Peyer's patch (tissue), 4 donors: ENCODE measurements around the gene ADSS2. TPM values are rescaled to one million over a fixed set of nuclear protein-coding genes. Genes with fewer than 3 reads are reported as not detected.
A peak's percentile ranks its signal among the peaks of the same experiment; 100 is the strongest.
"Not testable (repeated sequence)": the region's sequence is repeated elsewhere in the genome, so short reads cannot be mapped to it uniquely, and the experiment has no call there.

Source experiments
- DNase-seq, 3 donors: peaks; one replicate each; pipeline ENCODE4 v3.0.0-alpha.2; 2017 to 2019
- H3K27ac ChIP-seq, 4 donors: fragments of 200-600 bp; sonication (generic); one replicate each; pipeline ENCODE4 v1.5.1; 2016 to 2019
- H3K27me3 ChIP-seq, 2 donors: fragments of 200-600 bp; sonication (generic); one replicate each; pipeline ENCODE4 v1.5.1; 2019
- H3K36me3 ChIP-seq, 3 donors: fragments of 200-600 bp; sonication (generic); one replicate each; pipeline ENCODE4 v1.5.1; 2016 to 2019
- H3K4me1 ChIP-seq, 4 donors: fragments of 200-600 bp; sonication (generic); one replicate each; pipeline ENCODE4 v1.5.1; 2016 to 2019
- H3K4me3 ChIP-seq, 4 donors: fragments of 200-600 bp; sonication (generic); 1 replicate in 3 of 4; 2 replicates in 1 of 4; pipeline ENCODE4 v1.5.1; 2016 to 2019; ENCODE audit warnings: mild to moderate bottlenecking in 1 of 4
- H3K9me3 ChIP-seq, 4 donors: fragments of 200-600 bp; sonication (generic); one replicate each; pipeline ENCODE4 v1.5.1; 2016 to 2019; ENCODE audit warnings: mild to moderate bottlenecking in 1 of 4
- POLR2A ChIP-seq, 2 donors: fragments of 450-650 bp; IDR thresholded peaks; one replicate each; pipeline ENCODE4 v1.5.1; 2017; ENCODE audit warnings: antibody characterized with exemption in 2 of 2, mild to moderate bottlenecking in 2 of 2, moderate library complexity in 2 of 2
- total RNA-seq, 4 donors: library from RNA; depleted of rRNA; stranded (reverse); fragments of >200 nt; gene quantifications; one replicate each; pipeline ENCODE4 v1.1.0, GENCODE V29; 2016
- TF ChIP-seq, protein P1 (sequence below), 6 experiments: fragments of 450-650 bp in 4 of 6; fragments of 200-600 bp in 2 of 6; sonication (generic) in 1 of 6; IDR thresholded peaks; one replicate each; pipeline ENCODE4 v1.5.1; 2017 to 2019; ENCODE audit warnings: antibody characterized with exemption in 6 of 6, mild to moderate bottlenecking in 3 of 6, moderate library complexity in 1 of 6

Gene ADSS2
- total RNA-seq, 4 donors from 2014 or later: 26.9 to 47.0 (median 30.4) TPM

- H3K4me3 ChIP-seq: no peak overlapping the region
- TF ChIP-seq, protein P1, sequence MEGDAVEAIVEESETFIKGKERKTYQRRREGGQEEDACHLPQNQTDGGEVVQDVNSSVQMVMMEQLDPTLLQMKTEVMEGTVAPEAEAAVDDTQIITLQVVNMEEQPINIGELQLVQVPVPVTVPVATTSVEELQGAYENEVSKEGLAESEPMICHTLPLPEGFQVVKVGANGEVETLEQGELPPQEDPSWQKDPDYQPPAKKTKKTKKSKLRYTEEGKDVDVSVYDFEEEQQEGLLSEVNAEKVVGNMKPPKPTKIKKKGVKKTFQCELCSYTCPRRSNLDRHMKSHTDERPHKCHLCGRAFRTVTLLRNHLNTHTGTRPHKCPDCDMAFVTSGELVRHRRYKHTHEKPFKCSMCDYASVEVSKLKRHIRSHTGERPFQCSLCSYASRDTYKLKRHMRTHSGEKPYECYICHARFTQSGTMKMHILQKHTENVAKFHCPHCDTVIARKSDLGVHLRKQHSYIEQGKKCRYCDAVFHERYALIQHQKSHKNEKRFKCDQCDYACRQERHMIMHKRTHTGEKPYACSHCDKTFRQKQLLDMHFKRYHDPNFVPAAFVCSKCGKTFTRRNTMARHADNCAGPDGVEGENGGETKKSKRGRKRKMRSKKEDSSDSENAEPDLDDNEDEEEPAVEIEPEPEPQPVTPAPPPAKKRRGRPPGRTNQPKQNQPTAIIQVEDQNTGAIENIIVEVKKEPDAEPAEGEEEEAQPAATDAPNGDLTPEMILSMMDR (IDR thresholded peaks at IDR 0.05): no peak
- TF ChIP-seq POLR2A (IDR thresholded peaks at IDR 0.05): no peak
- no peaks in the 10 kb centered on the region for H3K4me1 ChIP-seq
- no peaks in the 10 kb centered on the region for H3K9me3 ChIP-seq
- no peak overlapping the region for H3K27ac ChIP-seq
- H3K36me3 ChIP-seq: no peaks in the 10 kb centered on the region
- H3K27me3 ChIP-seq: no peaks in the 10 kb centered on the region
- peak in 2 of 3 donors; percentile 57 to 58 for DNase-seq
These were observed 82.3 kb downstream of the ADSS2 start for GRCh38 chr1:244369256-244370057.

GRCh38 chr1:244368279-244368678, 83.4 kb downstream of the ADSS2 start:
- DNase-seq: no peak
- Histone ChIP-seq H3K4me3 (no peak overlapping the region), H3K9me3 (no peaks in the 10 kb centered on the region), H3K4me1 (no peaks in the 10 kb centered on the region), H3K27me3 (no peaks in the 10 kb centered on the region), H3K27ac (no peak overlapping the region), H3K36me3 (no peaks in the 10 kb centered on the region)
- TF ChIP-seq, protein P1 (IDR thresholded peaks at IDR 0.05): no peak
- no peak for TF ChIP-seq POLR2A (IDR thresholded peaks at IDR 0.05)

- no peaks in the 10 kb centered on the region for H3K9me3 ChIP-seq
- H3K4me1 ChIP-seq: no peaks in the 10 kb centered on the region
- H3K36me3 ChIP-seq: no peaks in the 10 kb centered on the region
- no peak for TF ChIP-seq POLR2A (IDR thresholded peaks at IDR 0.05)
- TF ChIP-seq, protein P1 (IDR thresholded peaks at IDR 0.05): no peak
- no peaks in the 10 kb centered on the region for H3K27me3 ChIP-seq
- DNase-seq: no peak
- H3K4me3 ChIP-seq: no peak overlapping the region
- H3K27ac ChIP-seq: no peak overlapping the region
These were observed 84.2 kb downstream of the ADSS2 start for GRCh38 chr1:244367399-244368114.

GRCh38 chr1:244365809-244366208, 85.9 kb downstream of the ADSS2 start:
- Histone ChIP-seq H3K4me3 (no peak overlapping the region), H3K27ac (peak overlapping the region in 1 of 4 donors; percentile 32), H3K4me1 (no peaks in the 10 kb centered on the region), H3K27me3 (no peaks in the 10 kb centered on the region), H3K36me3 (no peaks in the 10 kb centered on the region), H3K9me3 (no peaks in the 10 kb centered on the region)
- TF ChIP-seq POLR2A (IDR thresholded peaks at IDR 0.05): no peak
- TF ChIP-seq, protein P1 (IDR thresholded peaks at IDR 0.05): no peak
- DNase-seq: no peak

GRCh38 chr1:244365262-244365661, 86.4 kb downstream of the ADSS2 start:
- peak overlapping the region in 1 of 4 donors; percentile 32 for H3K27ac ChIP-seq
- H3K27me3 ChIP-seq, H3K9me3 ChIP-seq, H3K4me1 ChIP-seq, DNase-seq, H3K4me3 ChIP-seq, H3K36me3 ChIP-seq: not testable (repeated sequence)

- no peaks in the 10 kb centered on the region for H3K27me3 ChIP-seq
- TF ChIP-seq, protein P1 (IDR thresholded peaks at IDR 0.05): no peak
- TF ChIP-seq POLR2A (IDR thresholded peaks at IDR 0.05): no peak
- no peak overlapping the region for H3K4me3 ChIP-seq
- DNase-seq: no peak
- H3K4me1 ChIP-seq: no peaks in the 10 kb centered on the region
- no peaks in the 10 kb centered on the region for H3K36me3 ChIP-seq
- no peaks in the 10 kb centered on the region for H3K9me3 ChIP-seq
- H3K27ac ChIP-seq: peak overlapping the region in 1 of 4 donors; percentile 75
These were observed 89.2 kb downstream of the ADSS2 start for GRCh38 chr1:244362476-244362875.
